HL-60/S4 treated with retinoic acid at 250 ng/mL for 4 days and 3 days (cell line): ENCODE measurements around the gene INPP4B.

Experiments
- in situ Hi-C: fragments of 300-500 bp; cut with MboI; formaldehyde crosslinking; loops from 2 replicates; pipeline ENCODE4 v1.7.0; 2022; ENCODE audit warnings: low sequenced_read_pairs

Gene INPP4B

GRCh38 chr4:142355421-142355930 is 490.6 kb downstream of the INPP4B start:
- in situ Hi-C loops = no loop called here

DNA sequence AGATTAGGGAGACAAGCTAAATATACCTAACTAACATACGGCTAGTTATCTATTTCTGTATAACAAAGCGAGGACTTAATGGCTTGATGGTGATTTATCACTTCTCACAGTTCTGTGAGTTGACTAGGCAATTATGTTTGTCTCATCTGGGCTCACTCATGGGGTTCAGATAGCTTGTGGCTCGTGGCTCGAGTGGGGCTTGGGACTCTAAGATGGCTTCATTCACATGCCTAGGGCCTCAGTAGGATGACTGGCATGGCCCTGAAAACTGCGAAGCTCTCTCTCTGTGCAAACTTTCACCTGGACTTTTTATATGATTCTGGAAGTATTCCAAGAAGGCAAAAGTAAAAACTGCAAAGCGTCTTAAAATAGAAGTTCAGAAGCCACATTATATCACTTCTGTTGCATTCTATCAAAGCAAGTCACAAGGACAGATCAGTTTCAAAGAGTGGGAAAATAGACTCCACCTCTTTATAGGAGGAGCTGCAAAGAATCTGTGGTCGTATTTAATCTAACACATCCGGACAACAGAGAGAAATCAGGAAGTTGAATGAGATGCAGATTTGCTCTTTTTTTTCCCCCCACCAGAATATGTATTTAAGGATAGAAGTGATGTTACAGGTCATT is 491.2 kb downstream of the INPP4B start:
- in situ Hi-C loops = no loop called here

GRCh38 chr4:142354041-142354440 is 492.1 kb downstream of the INPP4B start:
- in situ Hi-C loops = no loop called here

DNA sequence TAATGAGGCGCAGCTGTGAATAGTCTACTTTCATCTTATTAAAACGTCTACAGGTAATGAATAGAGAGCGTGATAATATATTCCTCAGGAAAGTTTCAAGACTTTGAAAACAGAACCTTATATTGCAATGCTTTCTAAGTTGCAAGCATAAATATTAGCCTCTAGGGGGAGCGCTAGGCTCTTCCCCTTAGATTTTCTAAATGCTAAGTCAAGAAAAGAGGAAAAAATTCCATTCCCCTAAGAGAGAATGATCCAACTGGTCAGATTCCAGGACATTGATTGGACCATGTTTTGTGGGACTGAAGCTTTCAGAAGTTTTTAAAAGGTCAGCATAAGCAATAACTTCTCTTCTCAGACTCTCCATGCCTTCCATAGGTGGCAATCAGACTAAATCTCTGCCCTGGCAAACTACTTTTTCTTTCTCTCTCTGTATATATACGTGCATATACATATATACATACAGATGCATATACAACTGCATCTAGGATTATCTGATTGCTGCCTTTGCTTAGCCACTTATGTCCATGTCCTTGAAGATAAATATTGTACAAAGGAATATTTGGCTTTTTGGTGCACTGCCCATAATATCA is 492.9 kb downstream of the INPP4B start:
- in situ Hi-C loops = no loop called here

GRCh38 chr4:142352712-142353111 is 493.4 kb downstream of the INPP4B start:
- in situ Hi-C loops = no loop called here

DNA sequence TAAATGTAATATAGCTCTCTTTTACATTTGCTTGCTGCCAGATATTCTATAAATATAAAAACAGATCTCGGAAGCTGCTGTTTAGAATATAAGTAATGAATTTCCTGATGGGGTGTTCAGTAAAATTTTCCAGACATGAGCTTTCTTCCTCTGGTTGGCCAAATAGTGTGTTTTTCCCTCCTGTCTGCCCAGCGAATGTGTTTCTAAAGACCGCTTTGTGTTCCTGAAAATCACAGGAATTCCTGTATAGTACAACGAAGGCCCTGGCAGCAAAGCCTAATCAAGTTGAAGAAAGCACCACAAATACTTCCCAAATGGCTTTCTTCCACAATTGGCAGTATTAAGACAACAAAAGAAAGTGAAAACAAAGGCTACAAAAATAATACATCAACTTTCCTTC is 494.1 kb downstream of the INPP4B start:
- in situ Hi-C loops = no loop called here

DNA sequence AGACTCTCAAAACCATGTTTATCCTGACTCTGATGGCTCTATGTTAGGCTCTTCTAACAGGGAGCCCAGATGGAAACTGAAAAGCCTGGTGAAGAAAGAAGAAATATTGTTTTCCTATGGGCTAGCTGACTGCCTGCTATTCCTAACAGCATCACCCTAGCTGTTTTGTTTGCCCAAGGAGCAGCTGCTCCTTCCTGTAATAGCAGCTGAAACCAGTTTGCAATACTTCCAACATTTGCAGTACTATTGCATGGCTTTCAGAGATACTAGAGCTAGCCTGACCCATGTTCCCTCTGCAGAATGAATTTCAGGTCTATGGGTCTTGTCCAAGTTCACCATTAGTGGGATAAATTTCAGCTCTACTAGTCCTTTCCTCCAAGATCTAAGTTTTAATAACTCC is 495.2 kb downstream of the INPP4B start:
- in situ Hi-C loops = no loop called here

GRCh38 chr4:142348613-142349021 is 497.5 kb downstream of the INPP4B start:
- in situ Hi-C loops = no loop called here

DNA sequence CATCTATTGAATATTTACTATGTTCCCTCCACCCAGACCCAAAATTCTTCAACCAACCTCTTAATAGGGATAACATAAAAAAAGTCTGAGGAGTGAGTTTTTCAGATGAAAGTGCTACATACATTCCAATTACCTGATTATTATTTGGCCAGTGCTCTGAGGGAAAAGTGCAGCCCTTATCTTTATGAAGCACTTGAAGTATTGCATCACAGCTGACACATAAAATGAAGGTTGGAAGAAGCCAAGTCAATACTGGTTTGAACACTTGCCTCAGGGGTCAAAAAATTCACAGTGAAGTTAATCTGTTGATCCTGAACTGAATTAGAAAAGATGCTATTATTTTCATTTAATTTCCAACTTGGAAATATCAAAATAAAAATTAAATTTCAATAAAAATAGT is 498.9 kb downstream of the INPP4B start:
- in situ Hi-C loops = no loop called here

- in situ Hi-C loops = no loop called here
These were observed 500.2 kb downstream of the INPP4B start for GRCh38 chr4:142345924-142346323.

DNA sequence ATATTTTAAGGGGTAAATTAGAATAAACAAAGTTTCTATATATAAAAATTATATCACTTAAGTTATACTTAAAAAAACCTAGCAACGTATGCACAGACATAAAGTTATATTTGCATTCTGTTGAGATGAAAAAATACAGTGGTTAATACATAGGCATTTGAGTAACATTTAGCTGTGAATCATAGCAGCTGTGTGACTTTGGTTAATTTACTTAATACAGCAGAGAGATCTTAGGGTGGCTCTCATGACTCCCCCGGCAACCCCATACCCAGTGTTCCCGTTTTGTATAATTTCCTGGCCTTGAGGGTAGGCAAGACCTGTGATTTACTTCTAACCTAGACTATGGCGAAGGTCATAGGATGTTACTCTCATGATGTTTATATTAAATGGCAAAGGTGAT is 504.8 kb downstream of the INPP4B start:
- in situ Hi-C loops = no loop called here

DNA sequence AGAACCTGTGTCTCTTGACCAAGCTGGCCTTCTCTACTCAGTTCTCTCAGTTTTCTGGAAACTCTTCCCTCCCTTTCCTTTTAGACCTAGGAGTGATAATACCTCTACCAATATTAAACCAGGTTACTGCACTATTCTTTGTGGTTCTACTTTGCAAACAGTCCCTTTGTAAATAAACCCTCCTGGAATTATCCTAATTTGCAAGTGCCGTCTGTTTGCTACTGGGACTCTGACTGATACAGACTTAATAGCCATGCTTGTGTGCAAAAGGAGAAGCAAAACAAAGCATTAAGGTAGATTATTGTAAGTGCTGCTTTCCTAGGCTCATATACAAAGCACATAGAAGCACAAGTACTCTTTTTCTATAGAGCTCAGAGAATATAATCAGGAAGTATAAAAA is 507.0 kb downstream of the INPP4B start:
- in situ Hi-C loops = no loop called here

DNA sequence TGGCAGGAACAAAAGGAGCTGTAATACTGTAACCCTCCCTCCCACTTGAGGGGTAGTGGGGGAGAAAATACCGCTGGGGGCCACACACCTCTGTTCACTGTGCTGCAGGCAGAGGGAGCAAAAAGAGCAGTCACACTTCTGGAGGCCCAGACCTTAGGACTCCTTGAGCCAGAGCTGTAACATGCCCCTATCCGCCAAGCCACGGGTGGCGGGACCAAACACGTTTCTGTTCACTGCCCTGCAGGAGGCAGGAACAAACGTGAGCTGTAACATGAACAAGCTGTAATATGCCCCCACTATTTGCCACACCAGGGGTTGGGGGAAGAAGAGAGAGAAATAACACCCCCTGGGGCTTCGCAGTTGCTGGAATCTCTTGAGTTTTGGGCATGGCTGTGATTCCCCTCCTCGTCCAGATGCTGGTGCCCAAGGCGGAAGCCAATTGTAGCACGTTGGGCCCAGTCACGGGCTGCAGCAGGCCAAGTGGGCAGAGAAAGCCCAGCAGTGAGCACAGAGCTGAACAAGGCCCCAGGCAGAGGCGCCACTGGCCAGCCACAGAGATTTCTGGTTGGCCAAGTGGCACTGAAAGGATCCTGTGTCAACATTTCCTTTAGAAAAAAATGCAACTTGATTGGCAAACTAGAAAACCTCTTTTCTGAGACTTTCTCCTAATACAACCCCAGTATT is 509.7 kb downstream of the INPP4B start:
- in situ Hi-C loops = no loop called here

- in situ Hi-C loops = no loop called here
These were observed 511.2 kb downstream of the INPP4B start for GRCh38 chr4:142334931-142335330.

DNA sequence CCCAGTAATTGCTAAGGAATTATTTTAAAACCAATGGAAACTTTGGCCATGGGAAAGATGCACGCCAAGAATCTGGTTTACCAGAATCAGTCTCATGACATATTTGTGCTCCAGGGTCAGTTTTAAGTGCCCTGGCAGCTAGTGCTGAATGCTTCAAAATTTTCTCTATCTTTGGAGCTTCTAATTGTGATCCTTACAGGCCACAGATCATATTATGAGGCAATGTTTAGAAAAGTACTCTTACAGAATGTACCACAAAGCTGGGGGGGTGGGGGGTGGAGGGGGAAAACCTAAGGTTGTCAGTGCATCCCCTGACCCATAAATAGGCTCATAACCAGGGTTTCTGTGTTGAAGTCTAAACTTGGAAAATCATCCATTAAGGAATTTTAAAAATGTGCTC is 514.5 kb downstream of the INPP4B start:
- in situ Hi-C loops = no loop called here

DNA sequence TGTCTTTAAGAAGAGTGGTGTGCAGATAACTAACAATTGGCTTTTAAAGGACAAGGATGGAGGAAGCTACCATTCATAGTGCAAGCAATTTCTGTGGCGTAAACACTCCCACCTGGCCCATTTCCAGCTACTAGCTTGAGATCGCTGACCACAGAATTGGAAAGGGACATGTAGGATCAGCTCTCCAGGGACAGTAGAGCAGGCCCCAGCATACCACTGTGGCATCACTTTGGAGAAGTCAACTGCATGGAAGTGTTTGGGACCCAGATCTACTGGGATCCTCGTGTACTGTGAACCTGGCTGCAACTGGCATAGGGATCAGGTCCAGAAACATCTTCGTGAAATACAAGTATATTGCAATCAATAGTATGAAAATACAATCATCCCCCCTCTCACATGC is 515.0 kb downstream of the INPP4B start:
- in situ Hi-C loops = no loop called here

DNA sequence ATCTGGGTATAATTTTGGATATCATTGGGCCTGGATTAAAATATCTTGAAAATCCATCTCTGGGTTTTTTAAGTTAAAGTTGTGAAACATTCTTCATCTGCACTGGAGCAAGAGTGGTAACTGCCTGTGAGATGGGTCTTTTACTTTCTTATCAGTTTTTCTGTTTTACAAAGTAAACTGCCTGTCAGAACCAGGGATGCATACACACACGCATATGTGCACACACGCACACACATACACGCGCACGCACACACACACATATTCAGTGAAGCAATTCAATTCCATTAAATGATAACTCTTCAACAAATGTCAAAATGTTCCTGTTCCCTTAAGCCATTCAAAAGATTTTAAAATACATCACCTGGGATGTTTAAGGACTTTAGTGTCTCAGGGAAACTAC is 515.8 kb downstream of the INPP4B start:
- in situ Hi-C loops = no loop called here

DNA sequence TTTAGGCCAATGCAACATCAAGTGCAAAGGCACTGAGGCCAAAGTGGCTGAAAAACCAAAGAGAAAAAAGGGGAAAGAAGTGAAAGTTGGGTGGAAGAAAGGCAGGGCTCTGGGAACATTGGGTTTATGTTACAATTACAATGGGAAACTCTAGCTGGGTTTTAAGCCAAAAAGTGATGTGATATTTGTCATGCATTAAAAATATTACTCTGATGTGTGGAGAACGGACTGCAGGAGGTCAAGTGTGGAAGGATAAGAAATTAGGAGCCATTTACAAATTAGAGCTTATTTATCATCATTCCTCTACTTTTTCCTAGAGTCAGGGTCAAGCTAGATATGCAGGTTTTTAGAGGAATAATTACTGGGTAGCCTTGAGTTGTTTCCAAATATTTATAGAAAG is 516.8 kb downstream of the INPP4B start:
- in situ Hi-C loops = no loop called here

GRCh38 chr4:142326181-142326580 is 519.9 kb downstream of the INPP4B start:
- in situ Hi-C loops = no loop called here

DNA sequence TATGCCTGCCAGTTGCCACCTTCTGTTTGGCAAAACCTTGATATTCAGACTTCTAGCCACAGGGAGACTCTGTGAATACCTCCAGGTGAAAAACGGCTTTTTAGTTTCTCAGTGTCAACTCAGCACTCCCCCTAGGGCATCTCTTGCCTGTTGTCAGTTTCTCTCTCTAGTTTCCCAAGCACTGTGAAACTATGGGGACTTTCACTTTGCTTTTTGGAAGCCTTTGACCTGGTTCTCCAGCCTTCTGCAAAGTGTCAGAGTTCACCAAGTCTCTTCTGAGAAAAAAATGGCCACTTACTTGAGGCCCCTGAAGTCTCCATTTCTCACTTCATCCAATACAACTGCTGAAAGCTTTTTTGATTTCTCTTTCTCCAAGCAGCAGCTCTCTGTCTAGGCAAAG is 521.5 kb downstream of the INPP4B start:
- in situ Hi-C loops = no loop called here

GRCh38 chr4:142322996-142323395 is 523.1 kb downstream of the INPP4B start:
- in situ Hi-C loops = no loop called here

- in situ Hi-C loops = no loop called here
These were observed 527.8 kb downstream of the INPP4B start for GRCh38 chr4:142318280-142318679.
